ENCODE measurements around the gene NUP93.
"Not testable (repeated sequence)": the region's sequence is repeated elsewhere in the genome, so short reads cannot be mapped to it uniquely, and the experiment has no call there.

NUP93 gene

GRCh38 chr16:56780646-56781045 lies 50.7 kb downstream of the NUP93 start:
- Histone ChIP-seq H3K27me3 (ENCODE audit: low read depth, low read length) (no peaks in the 10 kb centered on the region), H3K36me3 (ENCODE audit: control insufficient read depth in 1 of 2, insufficient read depth in 2 of 2, low read length in 2 of 2) (no peaks in the 10 kb centered on the region), H3K9me3 (ENCODE audit: control insufficient read depth in 1 of 2, low read length in 2 of 2) (no peaks in the 10 kb centered on the region), H3K4me1 (ENCODE audit: control insufficient read depth in 1 of 2, insufficient read depth in 2 of 2, low read length in 2 of 2) (peaks cover 0 to 11% of the 10 kb centered on the region in 2 donors), H3K4me3 (ENCODE audit: low read depth in 1 of 2, low read length in 2 of 2) (no peak overlapping the region), H3K27ac (ENCODE audit: low read length) (no peak overlapping the region)

GRCh38 chr16:56781528-56781961 lies 51.6 kb downstream of the NUP93 start:
- H3K4me3 ChIP-seq (ENCODE audit: low read depth in 1 of 2, low read length in 2 of 2) = no peak overlapping the region
- H3K36me3 ChIP-seq (ENCODE audit: control insufficient read depth in 1 of 2, insufficient read depth in 2 of 2, low read length in 2 of 2) = no peaks in the 10 kb centered on the region
- H3K27me3 ChIP-seq (ENCODE audit: low read depth, low read length) = no peaks in the 10 kb centered on the region
- H3K9me3 ChIP-seq (ENCODE audit: control insufficient read depth in 1 of 2, low read length in 2 of 2) = no peaks in the 10 kb centered on the region
- H3K27ac ChIP-seq (ENCODE audit: low read length) = no peak overlapping the region
- H3K4me1 ChIP-seq (ENCODE audit: control insufficient read depth in 1 of 2, insufficient read depth in 2 of 2, low read length in 2 of 2) = peaks cover 0 to 7% of the 10 kb centered on the region in 2 donors

GRCh38 chr16:56783344-56783743 lies 53.4 kb downstream of the NUP93 start:
- Histone ChIP-seq H3K4me3 (ENCODE audit: low read depth in 1 of 2, low read length in 2 of 2) (no peak overlapping the region), H3K36me3 (ENCODE audit: control insufficient read depth in 1 of 2, insufficient read depth in 2 of 2, low read length in 2 of 2) (no peaks in the 10 kb centered on the region), H3K4me1 (ENCODE audit: control insufficient read depth in 1 of 2, insufficient read depth in 2 of 2, low read length in 2 of 2) (no peaks in the 10 kb centered on the region), H3K9me3 (ENCODE audit: control insufficient read depth in 1 of 2, low read length in 2 of 2) (no peaks in the 10 kb centered on the region), H3K27me3 (ENCODE audit: low read depth, low read length) (no peaks in the 10 kb centered on the region), H3K27ac (ENCODE audit: low read length) (no peak overlapping the region)

- H3K36me3 ChIP-seq (ENCODE audit: control insufficient read depth in 1 of 2, insufficient read depth in 2 of 2, low read length in 2 of 2) = no peaks in the 10 kb centered on the region
- no peak overlapping the region for H3K4me3 ChIP-seq (ENCODE audit: low read depth in 1 of 2, low read length in 2 of 2)
- no peak overlapping the region for H3K27ac ChIP-seq (ENCODE audit: low read length)
- no peaks in the 10 kb centered on the region for H3K4me1 ChIP-seq (ENCODE audit: control insufficient read depth in 1 of 2, insufficient read depth in 2 of 2, low read length in 2 of 2)
- H3K27me3 ChIP-seq (ENCODE audit: low read depth, low read length) = no peaks in the 10 kb centered on the region
- no peaks in the 10 kb centered on the region for H3K9me3 ChIP-seq (ENCODE audit: control insufficient read depth in 1 of 2, low read length in 2 of 2)
Measured at GRCh38 chr16:56785317-56785716, 55.4 kb downstream of the NUP93 start.

GRCh38 chr16:56787167-56787566 lies 57.2 kb downstream of the NUP93 start:
- Histone ChIP-seq H3K4me1 (ENCODE audit: control insufficient read depth in 1 of 2, insufficient read depth in 2 of 2, low read length in 2 of 2) (no peaks in the 10 kb centered on the region), H3K36me3 (ENCODE audit: control insufficient read depth in 1 of 2, insufficient read depth in 2 of 2, low read length in 2 of 2) (no peaks in the 10 kb centered on the region), H3K27me3 (ENCODE audit: low read depth, low read length) (no peaks in the 10 kb centered on the region), H3K4me3 (ENCODE audit: low read depth in 1 of 2, low read length in 2 of 2) (no peak overlapping the region), H3K27ac (ENCODE audit: low read length) (no peak overlapping the region), H3K9me3 (ENCODE audit: control insufficient read depth in 1 of 2, low read length in 2 of 2) (no peaks in the 10 kb centered on the region)

- Histone ChIP-seq H3K4me1 (ENCODE audit: control insufficient read depth in 1 of 2, insufficient read depth in 2 of 2, low read length in 2 of 2) (no peaks in the 10 kb centered on the region), H3K9me3 (ENCODE audit: control insufficient read depth in 1 of 2, low read length in 2 of 2) (no peaks in the 10 kb centered on the region), H3K27me3 (ENCODE audit: low read depth, low read length) (no peaks in the 10 kb centered on the region), H3K36me3 (ENCODE audit: control insufficient read depth in 1 of 2, insufficient read depth in 2 of 2, low read length in 2 of 2) (no peaks in the 10 kb centered on the region), H3K27ac (ENCODE audit: low read length) (no peak overlapping the region), H3K4me3 (ENCODE audit: low read depth in 1 of 2, low read length in 2 of 2) (no peak overlapping the region)
Measured at GRCh38 chr16:56788435-56788834, 58.5 kb downstream of the NUP93 start.

- Histone ChIP-seq H3K36me3 (ENCODE audit: control insufficient read depth in 1 of 2, insufficient read depth in 2 of 2, low read length in 2 of 2) (no peaks in the 10 kb centered on the region), H3K27me3 (ENCODE audit: low read depth, low read length) (no peaks in the 10 kb centered on the region), H3K9me3 (ENCODE audit: control insufficient read depth in 1 of 2, low read length in 2 of 2) (no peaks in the 10 kb centered on the region), H3K4me1 (ENCODE audit: control insufficient read depth in 1 of 2, insufficient read depth in 2 of 2, low read length in 2 of 2) (no peaks in the 10 kb centered on the region), H3K27ac (ENCODE audit: low read length) (no peak overlapping the region), H3K4me3 (ENCODE audit: low read depth in 1 of 2, low read length in 2 of 2) (no peak overlapping the region)
Measured at GRCh38 chr16:56789360-56789759, 59.4 kb downstream of the NUP93 start.

GRCh38 chr16:56792967-56793366 lies 63.0 kb downstream of the NUP93 start:
- no peaks in the 10 kb centered on the region for H3K9me3 ChIP-seq (ENCODE audit: control insufficient read depth in 1 of 2, low read length in 2 of 2)
- no peak overlapping the region for H3K4me3 ChIP-seq (ENCODE audit: low read depth in 1 of 2, low read length in 2 of 2)
- no peak overlapping the region for H3K27ac ChIP-seq (ENCODE audit: low read length)
- no peaks in the 10 kb centered on the region for H3K27me3 ChIP-seq (ENCODE audit: low read depth, low read length)
- no peaks in the 10 kb centered on the region for H3K4me1 ChIP-seq (ENCODE audit: control insufficient read depth in 1 of 2, insufficient read depth in 2 of 2, low read length in 2 of 2)
- H3K36me3 ChIP-seq (ENCODE audit: control insufficient read depth in 1 of 2, insufficient read depth in 2 of 2, low read length in 2 of 2) = no peaks in the 10 kb centered on the region

- no peaks in the 10 kb centered on the region for H3K9me3 ChIP-seq (ENCODE audit: control insufficient read depth in 1 of 2, low read length in 2 of 2)
- H3K4me1 ChIP-seq (ENCODE audit: control insufficient read depth in 1 of 2, insufficient read depth in 2 of 2, low read length in 2 of 2) = no peaks in the 10 kb centered on the region
- no peak overlapping the region for H3K27ac ChIP-seq (ENCODE audit: low read length)
- H3K27me3 ChIP-seq (ENCODE audit: low read depth, low read length) = no peaks in the 10 kb centered on the region
- no peaks in the 10 kb centered on the region for H3K36me3 ChIP-seq (ENCODE audit: control insufficient read depth in 1 of 2, insufficient read depth in 2 of 2, low read length in 2 of 2)
- H3K4me3 ChIP-seq (ENCODE audit: low read depth in 1 of 2, low read length in 2 of 2) = no peak overlapping the region
Measured at GRCh38 chr16:56793492-56793891, 63.6 kb downstream of the NUP93 start.

GRCh38 chr16:56795011-56795410 lies 65.1 kb downstream of the NUP93 start:
- Histone ChIP-seq H3K27ac (ENCODE audit: low read length) (no peak overlapping the region), H3K36me3 (ENCODE audit: control insufficient read depth in 1 of 2, insufficient read depth in 2 of 2, low read length in 2 of 2) (no peaks in the 10 kb centered on the region), H3K4me1 (ENCODE audit: control insufficient read depth in 1 of 2, insufficient read depth in 2 of 2, low read length in 2 of 2) (no peaks in the 10 kb centered on the region), H3K9me3 (ENCODE audit: control insufficient read depth in 1 of 2, low read length in 2 of 2) (no peaks in the 10 kb centered on the region), H3K4me3 (ENCODE audit: low read depth in 1 of 2, low read length in 2 of 2) (no peak overlapping the region), H3K27me3 (ENCODE audit: low read depth, low read length) (no peaks in the 10 kb centered on the region)

GRCh38 chr16:56797038-56797437 lies 67.1 kb downstream of the NUP93 start:
- H3K36me3 ChIP-seq (ENCODE audit: control insufficient read depth in 1 of 2, insufficient read depth in 2 of 2, low read length in 2 of 2); H3K4me3 ChIP-seq (ENCODE audit: low read depth in 1 of 2, low read length in 2 of 2); H3K27me3 ChIP-seq (ENCODE audit: low read depth, low read length); H3K4me1 ChIP-seq (ENCODE audit: control insufficient read depth in 1 of 2, insufficient read depth in 2 of 2, low read length in 2 of 2); H3K9me3 ChIP-seq (ENCODE audit: control insufficient read depth in 1 of 2, low read length in 2 of 2); H3K27ac ChIP-seq (ENCODE audit: low read length): not testable (repeated sequence)

GRCh38 chr16:56797861-56798260 lies 67.9 kb downstream of the NUP93 start:
- Histone ChIP-seq H3K4me1 (ENCODE audit: control insufficient read depth in 1 of 2, insufficient read depth in 2 of 2, low read length in 2 of 2) (no peaks in the 10 kb centered on the region), H3K9me3 (ENCODE audit: control insufficient read depth in 1 of 2, low read length in 2 of 2) (no peaks in the 10 kb centered on the region), H3K36me3 (ENCODE audit: control insufficient read depth in 1 of 2, insufficient read depth in 2 of 2, low read length in 2 of 2) (no peaks in the 10 kb centered on the region), H3K27me3 (ENCODE audit: low read depth, low read length) (no peaks in the 10 kb centered on the region), H3K4me3 (ENCODE audit: low read depth in 1 of 2, low read length in 2 of 2) (no peak overlapping the region), H3K27ac (ENCODE audit: low read length) (no peak overlapping the region)

Data from muscle layer of duodenum (tissue), 2 donors.